Fibroblast of pulmonary artery (primary cell): Measurements from ENCODE around the gene KLK6.

Source experiments
- DNase-seq: peaks from one replicate; pipeline ENCODE4 v3.0.0-alpha.2; 2010; ENCODE audit warnings: low read depth
- H3K4me3 ChIP-seq: replicated peaks from 2 replicates; pipeline ENCODE4 v1.5.1; 2011; ENCODE audit warnings: low read depth, mild to moderate bottlenecking, control low read depth, low read length, moderate library complexity
- CTCF ChIP-seq: IDR thresholded peaks from 2 replicates; pipeline ENCODE4 v1.5.1; 2011; ENCODE audit warnings: mild to moderate bottlenecking, control low read depth, low read length, inconsistent platforms; ENCODE audit errors: missing control alignments

KLK6 gene

GRCh38 chr19:50911206-50912101, 57.9 kb downstream of the KLK6 start, which contains the start of gene KLK4:
Gene KLK4 (minus strand): TSS chr19:50911395. CDS start chr19:50910738, 657 bp downstream.
- no peak for DNase-seq
- H3K4me3 ChIP-seq = no peak within 1 kb of the TSS
- TF ChIP-seq CTCF = no peak

GRCh38 chr19:50910722-50911121, 58.7 kb downstream of the KLK6 start:
- no peak overlapping the region for H3K4me3 ChIP-seq
- no peak for TF ChIP-seq CTCF
- no peak for DNase-seq

GRCh38 chr19:50909240-50910070, 59.9 kb downstream of the KLK6 start:
- no peak overlapping the region for H3K4me3 ChIP-seq
- peak; percentile 13 for DNase-seq
- TF ChIP-seq CTCF = no peak
